Right lobe of liver (tissue), 6 donors: ENCODE data around the gene NPAS1. TPM values are rescaled to one million over a fixed set of nuclear protein-coding genes. Genes with fewer than 3 reads are reported as not detected.
A peak's percentile ranks its signal among the peaks of the same experiment; 100 is the strongest.
"Not testable (repeated sequence)": the region's sequence is repeated elsewhere in the genome, so short reads cannot be mapped to it uniquely, and the experiment has no call there.

Source experiments
- ATAC-seq, 4 donors: fragments of 200-7000 bp; cut with Tn5 transposase; one replicate each; pipeline ENCODE4 v1.9.1; 2020; ENCODE audit warnings: mild to moderate bottlenecking in 4 of 4, moderate library complexity in 4 of 4
- DNase-seq, 3 donors: peaks; one replicate each; pipeline ENCODE4 v3.0.0-alpha.2; 2020
- H3K27ac ChIP-seq, 3 donors: fragments of 200-600 bp; one replicate each; pipeline ENCODE4 v1.8.0; 2022
- H3K27me3 ChIP-seq, 2 donors: fragments of 200-600 bp; one replicate each; pipeline ENCODE4 v1.8.0; 2022
- H3K36me3 ChIP-seq, 4 donors: fragments of 200-600 bp; sonication (generic) in 1 of 4; one replicate each; pipeline versions ENCODE4 v1.5.1 to v1.8.0; 2017 to 2022; ENCODE audit warnings: control low read depth in 1 of 4
- H3K4me1 ChIP-seq, 4 donors: fragments of 200-600 bp; sonication (generic) in 1 of 4; one replicate each; pipeline versions ENCODE4 v1.5.1 to v1.8.0; 2017 to 2022; ENCODE audit warnings: control low read depth in 1 of 4
- H3K4me3 ChIP-seq, 3 donors: fragments of 200-600 bp; one replicate each; pipeline ENCODE4 v1.8.0; 2022
- H3K9me3 ChIP-seq, 4 donors: fragments of 200-600 bp; sonication (generic) in 1 of 4; one replicate each; pipeline versions ENCODE4 v1.5.1 to v1.8.0; 2017 to 2022; ENCODE audit warnings: control low read depth in 1 of 4
- CTCF ChIP-seq, 4 donors: fragments of 200-600 bp in 3 of 4; fragments of 450-650 bp in 1 of 4; IDR thresholded peaks; one replicate each; pipeline versions ENCODE4 v1.5.1 to v1.8.0; 2016 to 2022; ENCODE audit warnings: antibody characterized with exemption in 4 of 4, mild to moderate bottlenecking in 2 of 4
- POLR2A ChIP-seq: fragments of 450-650 bp; IDR thresholded peaks from one replicate; pipeline ENCODE4 v1.6.1; 2017; ENCODE audit warnings: antibody characterized with exemption, mild to moderate bottlenecking
- WGBS: methylation state at CpG from one replicate; pipeline ENCODE4 v1.1.6; 2018; ENCODE audit warnings: low coverage, low lambda C conversion rate; ENCODE audit not compliant: insufficient coverage; ENCODE audit errors: missing lambda C conversion rate; 5-methylcytosine and 5-hydroxymethylcytosine counted together
- intact Hi-C, 2 donors: fragments of 100-400 bp; cut with DNase I; formaldehyde crosslinking; loops; one replicate each; pipeline versions ENCODE4 v1.11.2 to v1.14.1; 2022
- total RNA-seq, 6 experiments: library from RNA; depleted of rRNA in 2 of 6; stranded (reverse); fragments of >200 nt in 2 of 6; fragmentation: NEBNext Ultra II Directional in 3 of 6; extraction: Animal tissue kit (Norgen Biotek cat#: 25700) in 3 of 6; gene quantifications; one replicate each; pipeline versions ENCODE4 v1.1.0 to v1.2.4, GENCODE V29; 2016 to 2023
- donor health status: DM: no; HTN: yes; CAD: no.
- donor health status: DM: no; HTN: no; CAD: no.
- donor health status: DM: no; HTN: no; CAD: no.
- donor health status: DM: no; HTN: yes; CAD: no.
- donor health status: DM: no; HTN: yes; CAD: no.

Gene NPAS1
- total RNA-seq, 6 experiments from 2014 or later, result 1.3 to 1.7 TPM; not detected in 4

GRCh38 chr19:47003611-47004465 is 15.8 kb upstream of the NPAS1 start:
- H3K4me3 ChIP-seq, result peak overlapping the region in 1 of 3 donors; percentile 12
- H3K27ac ChIP-seq, result no peak overlapping the region
- no peaks in the 10 kb centered on the region for H3K9me3 ChIP-seq
- 11% methylated on average over 20 of the region's 51 CpGs for WGBS
- H3K4me1 ChIP-seq, result peaks cover 0 to 9% (median 4%) of the 10 kb centered on the region in 4 donors
- no peak for DNase-seq
- peak; percentile 8 to 40 (median 25) for ATAC-seq
- intact Hi-C loops, result no loop called here
- H3K27me3 ChIP-seq, result no peaks in the 10 kb centered on the region
- peaks cover 0 to 23% (median 11%) of the 10 kb centered on the region in 4 donors for H3K36me3 ChIP-seq
- TF ChIP-seq POLR2A, result no peak
- TF ChIP-seq CTCF (IDR thresholded peaks at IDR 0.05), result no peak

- ATAC-seq (no peak), DNase-seq (peak in 1 of 3 donors; percentile 23)
- TF ChIP-seq POLR2A (no peak), CTCF (IDR thresholded peaks at IDR 0.05) (no peak)
- Histone ChIP-seq H3K27ac (no peak overlapping the region), H3K9me3 (no peaks in the 10 kb centered on the region), H3K4me3 (no peak overlapping the region), H3K4me1 (peaks cover 0 to 9% (median 4%) of the 10 kb centered on the region in 4 donors), H3K27me3 (no peaks in the 10 kb centered on the region), H3K36me3 (peaks cover 0 to 10% (median 5%) of the 10 kb centered on the region in 4 donors)
- intact Hi-C loops, result no loop called here
- WGBS, result 72% methylated on average over 5 of the region's 15 CpGs
Observed at GRCh38 chr19:47005164-47005641, 14.4 kb upstream of the NPAS1 start.

GRCh38 chr19:47005873-47006272 is 13.8 kb upstream of the NPAS1 start:
- no peaks in the 10 kb centered on the region for H3K9me3 ChIP-seq
- no peaks in the 10 kb centered on the region for H3K27me3 ChIP-seq
- H3K36me3 ChIP-seq, result peaks cover 0 to 5% (median 2%) of the 10 kb centered on the region in 4 donors
- no peak overlapping the region for H3K27ac ChIP-seq
- no peak overlapping the region for H3K4me3 ChIP-seq
- TF ChIP-seq CTCF (IDR thresholded peaks at IDR 0.05) (no peak), POLR2A (no peak)
- H3K4me1 ChIP-seq, result peaks cover 0 to 9% (median 4%) of the 10 kb centered on the region in 4 donors
- ATAC-seq (peak; percentile 62 to 77 (median 69)), DNase-seq (peak; percentile 65 to 80 (median 77))
- WGBS, result 28% methylated on average over 4 of the region's 4 CpGs
- intact Hi-C loops, result no loop called here

GRCh38 chr19:47006496-47006895 is 13.1 kb upstream of the NPAS1 start:
- no peaks in the 10 kb centered on the region for H3K27me3 ChIP-seq
- no peak for ATAC-seq

GRCh38 chr19:47010549-47010948 is 9.1 kb upstream of the NPAS1 start:
- H3K4me1 ChIP-seq, intact Hi-C loops, H3K36me3 ChIP-seq, H3K9me3 ChIP-seq, H3K4me3 ChIP-seq, H3K27ac ChIP-seq, DNase-seq, H3K27me3 ChIP-seq, ATAC-seq: not testable (repeated sequence)
- 69% methylated on average over 8 of the region's 8 CpGs for WGBS

More at GRCh38 chr19:47006496-47006895, 13.1 kb upstream of the NPAS1 start:
- intact Hi-C loops, result no loop called here
- no peak for DNase-seq
- Histone ChIP-seq H3K9me3 (no peaks in the 10 kb centered on the region), H3K36me3 (no peaks in the 10 kb centered on the region), H3K4me1 (peaks cover 0 to 9% (median 4%) of the 10 kb centered on the region in 4 donors), H3K4me3 (no peak overlapping the region), H3K27ac (no peak overlapping the region)
- TF ChIP-seq CTCF (IDR thresholded peaks at IDR 0.05) (no peak), POLR2A (no peak)
- WGBS, result 59% methylated on average over 4 of the region's 8 CpGs
